Tongue (tissue), 2 donors: Measurements from ENCODE around the gene C16orf96. TPM values are rescaled to one million over a fixed set of nuclear protein-coding genes. Genes with fewer than 3 reads are reported as not detected.

Experiments
- DNase-seq: peaks from one replicate; pipeline ENCODE4 v3.0.0-alpha.2; 2015
- total RNA-seq: library from RNA; depleted of rRNA; stranded (reverse); fragments of >200 nt; gene quantifications from one replicate; pipeline ENCODE4 v1.2.3, GENCODE V29; 2014

Gene C16orf96
- total RNA-seq, 1 donor from 2014 or later: 0.72 TPM

DNA sequence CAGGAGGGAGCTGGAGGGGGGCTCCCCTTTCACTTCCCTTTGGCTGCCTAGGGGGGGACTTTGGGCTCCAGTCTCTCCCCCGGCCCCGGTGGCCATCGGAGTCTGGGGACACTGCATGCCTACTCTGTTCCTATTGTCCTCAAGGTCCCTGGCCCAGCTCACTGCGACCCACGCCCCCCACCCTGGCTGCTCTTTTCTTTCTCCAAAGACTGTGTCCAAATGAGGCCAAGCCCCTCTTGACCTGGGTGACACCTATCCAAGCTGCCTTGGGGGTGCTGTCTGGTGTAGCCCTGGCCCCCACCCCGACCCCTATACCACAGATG, 45.7 kb downstream of the C16orf96 start:
- no peak for DNase-seq

DNA sequence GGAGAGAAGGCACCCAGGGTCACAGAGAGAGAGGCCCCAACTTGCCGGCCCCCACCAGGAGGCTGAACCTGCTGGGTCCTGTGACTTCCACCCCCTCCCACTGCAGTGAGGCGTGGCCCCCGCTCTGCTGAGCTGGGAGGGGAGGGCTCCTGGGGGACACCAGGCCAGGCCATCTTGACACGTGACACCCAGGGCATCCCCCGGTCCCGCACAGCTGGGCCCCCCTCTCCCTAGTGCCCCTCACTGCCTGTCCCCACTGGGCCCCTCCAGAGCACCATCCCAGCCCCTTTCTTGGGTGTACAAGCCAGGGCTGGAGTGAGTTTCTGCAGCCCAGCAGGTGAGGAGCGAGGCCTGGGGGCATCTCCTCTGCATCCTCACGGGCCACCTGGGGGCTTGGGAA, 46.2 kb downstream of the C16orf96 start:
- DNase-seq: no peak

DNA sequence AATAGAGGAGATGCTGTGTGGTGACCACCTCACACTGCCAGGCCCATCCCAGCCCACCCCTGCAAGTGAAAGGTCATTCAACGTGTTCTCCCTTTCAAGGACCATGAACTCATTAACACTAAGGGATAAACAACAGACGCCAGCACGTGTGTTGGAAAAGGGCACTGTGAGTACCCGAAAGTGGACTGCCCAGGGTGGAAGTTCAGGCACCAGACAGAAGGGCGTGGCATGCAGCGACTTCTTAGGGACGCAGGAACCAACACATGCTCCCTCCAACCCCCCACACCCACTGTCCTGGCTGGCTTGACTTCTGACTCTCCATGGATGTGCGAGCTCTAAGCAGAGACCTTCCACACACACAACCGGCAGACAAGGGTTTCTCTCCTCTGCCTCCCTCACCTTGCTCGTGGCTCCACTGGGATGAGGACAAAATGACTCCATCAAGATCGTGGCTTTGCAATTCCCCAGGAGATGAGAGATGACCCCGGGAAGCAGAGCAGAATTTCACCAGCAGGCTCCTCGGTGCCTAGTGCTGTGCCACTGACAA, 47.6 kb downstream of the C16orf96 start:
- no peak for DNase-seq

DNA sequence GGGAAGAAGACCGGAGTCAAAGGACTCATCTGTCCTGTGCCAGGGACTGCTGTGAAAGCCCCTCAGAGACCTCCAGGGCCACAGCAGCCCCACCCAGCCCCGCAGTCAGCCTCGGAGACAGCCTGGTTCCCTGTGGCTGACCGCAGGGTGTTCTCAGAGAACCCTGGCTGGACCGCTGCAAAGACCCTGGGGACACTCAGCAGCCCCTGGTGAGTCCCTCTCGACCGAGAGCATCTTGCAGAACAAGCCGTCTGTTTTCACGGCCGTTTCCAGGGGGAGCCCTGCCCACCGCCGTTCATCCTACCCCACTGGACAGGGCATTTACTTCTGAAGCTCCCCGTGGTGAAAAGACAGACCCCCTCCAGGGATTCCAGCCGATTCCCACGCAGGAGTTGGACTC, 48.3 kb downstream of the C16orf96 start:
- DNase-seq: no peak

DNA sequence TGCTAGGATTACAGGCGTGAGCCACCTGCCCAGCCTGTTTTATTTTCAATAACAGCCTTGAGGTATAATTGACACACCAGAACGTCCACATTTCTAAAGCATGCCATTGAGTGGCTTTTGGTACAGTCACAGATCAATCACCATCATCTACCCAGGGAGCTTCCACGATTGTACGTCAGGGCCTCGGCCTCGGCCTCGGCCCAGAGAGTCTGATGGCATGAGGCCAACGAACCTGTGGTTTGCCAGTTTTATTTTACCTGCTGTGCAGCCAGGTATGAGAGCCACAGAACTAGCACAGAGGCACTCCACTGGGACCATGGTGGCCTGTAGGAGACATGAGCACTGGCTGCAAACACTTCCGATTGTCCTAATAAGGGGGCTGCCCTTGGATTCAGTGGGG, 50.2 kb downstream of the C16orf96 start:
- no peak for DNase-seq

DNA sequence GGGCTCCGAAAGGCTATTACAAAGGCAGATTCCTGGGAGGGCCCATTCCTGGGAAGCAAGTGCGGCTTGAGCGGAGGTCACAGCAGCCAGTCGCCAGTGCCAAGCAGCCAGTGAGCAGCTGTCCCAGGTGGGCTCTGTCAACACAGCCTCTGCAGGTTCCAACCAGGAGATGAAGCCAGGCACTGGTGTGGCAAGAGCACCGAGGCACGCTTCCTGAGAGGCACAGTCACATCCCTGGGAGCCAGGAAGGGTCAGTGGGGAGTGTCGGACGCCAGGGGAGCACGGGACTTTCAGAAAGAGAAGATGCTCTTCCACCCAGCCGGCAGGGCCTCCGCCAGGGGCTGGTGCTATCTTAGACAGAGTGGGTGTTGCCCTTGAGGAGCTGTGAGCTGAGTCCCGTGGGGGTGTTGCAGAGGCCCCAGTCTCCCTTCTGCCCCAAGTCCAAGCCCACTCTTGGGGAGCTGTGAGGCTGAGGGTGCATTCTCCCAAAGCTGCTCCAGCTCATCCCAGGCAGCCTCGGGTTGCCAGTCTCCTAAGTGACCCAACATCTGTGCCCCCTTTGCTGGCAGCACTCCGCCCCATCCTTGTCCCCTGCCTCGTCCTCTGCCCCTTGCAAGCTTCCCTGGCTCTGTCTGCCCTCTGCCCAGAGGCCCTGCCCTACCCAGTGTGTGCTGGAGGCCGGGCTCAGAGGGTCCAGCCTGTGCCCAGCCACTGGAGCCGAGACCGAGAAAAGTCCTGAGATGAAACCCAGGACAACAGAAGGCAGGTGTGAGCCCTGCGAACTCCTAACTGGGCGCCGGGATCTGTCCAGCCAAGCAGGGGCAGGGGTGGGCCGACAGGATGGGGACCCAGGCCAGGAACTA, 51.9 kb downstream of the C16orf96 start:
- no peak for DNase-seq

DNA sequence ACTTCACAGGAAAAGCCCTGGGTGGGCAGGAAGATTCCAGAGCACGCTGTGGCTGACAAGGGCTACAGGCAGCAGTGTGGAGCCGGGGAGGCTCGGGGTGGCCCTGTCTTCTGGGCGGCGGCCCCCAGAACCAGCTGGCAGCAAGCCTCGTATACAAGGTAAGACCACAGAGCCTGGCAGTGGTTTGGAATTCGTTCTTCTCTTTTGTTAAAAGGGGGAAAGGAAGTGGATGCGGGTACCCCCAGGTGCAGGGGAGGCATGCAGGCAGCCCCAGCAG, 52.5 kb downstream of the C16orf96 start:
- no peak for DNase-seq

DNA sequence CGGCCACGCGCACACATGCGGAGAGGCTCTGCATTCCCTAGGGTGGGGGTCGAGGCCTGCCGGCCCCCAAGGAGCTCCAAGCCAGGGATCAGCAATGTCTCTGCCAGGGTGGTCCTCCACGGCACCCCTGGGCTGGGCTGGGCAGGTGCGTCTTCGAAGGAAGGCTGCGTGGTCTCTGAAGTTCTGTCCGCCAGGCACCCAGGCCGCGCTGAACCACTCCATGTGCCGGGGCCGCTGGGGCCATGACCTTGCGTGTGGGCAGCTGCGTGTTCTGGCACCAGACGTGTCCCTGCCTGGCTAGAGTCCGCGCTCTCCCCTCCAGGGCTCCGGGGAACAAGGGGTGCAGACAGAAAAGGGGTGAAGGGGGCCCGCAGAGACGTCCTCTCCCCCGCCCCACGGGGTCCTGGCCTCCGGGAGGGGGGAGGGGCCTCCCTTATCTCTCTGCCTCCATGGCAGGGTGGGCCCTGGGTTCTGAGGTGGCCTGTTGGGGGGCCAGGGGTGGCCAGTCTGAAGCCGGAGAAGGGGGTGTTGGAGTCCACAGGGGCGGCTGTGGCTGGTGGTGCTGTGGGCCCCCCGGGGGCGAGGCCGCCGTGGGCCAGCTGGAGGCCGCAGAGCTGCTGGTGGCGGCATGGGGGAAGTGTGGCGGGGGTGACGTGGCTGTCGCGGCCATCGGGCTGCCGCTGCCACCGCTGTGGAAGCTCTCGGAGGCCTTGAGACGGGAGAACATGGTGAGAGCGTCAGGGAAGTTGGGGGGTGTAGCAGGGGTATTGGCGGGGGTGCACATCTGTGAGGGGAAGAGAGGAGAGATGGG, 53.3 kb downstream of the C16orf96 start:
- DNase-seq: no peak

DNA sequence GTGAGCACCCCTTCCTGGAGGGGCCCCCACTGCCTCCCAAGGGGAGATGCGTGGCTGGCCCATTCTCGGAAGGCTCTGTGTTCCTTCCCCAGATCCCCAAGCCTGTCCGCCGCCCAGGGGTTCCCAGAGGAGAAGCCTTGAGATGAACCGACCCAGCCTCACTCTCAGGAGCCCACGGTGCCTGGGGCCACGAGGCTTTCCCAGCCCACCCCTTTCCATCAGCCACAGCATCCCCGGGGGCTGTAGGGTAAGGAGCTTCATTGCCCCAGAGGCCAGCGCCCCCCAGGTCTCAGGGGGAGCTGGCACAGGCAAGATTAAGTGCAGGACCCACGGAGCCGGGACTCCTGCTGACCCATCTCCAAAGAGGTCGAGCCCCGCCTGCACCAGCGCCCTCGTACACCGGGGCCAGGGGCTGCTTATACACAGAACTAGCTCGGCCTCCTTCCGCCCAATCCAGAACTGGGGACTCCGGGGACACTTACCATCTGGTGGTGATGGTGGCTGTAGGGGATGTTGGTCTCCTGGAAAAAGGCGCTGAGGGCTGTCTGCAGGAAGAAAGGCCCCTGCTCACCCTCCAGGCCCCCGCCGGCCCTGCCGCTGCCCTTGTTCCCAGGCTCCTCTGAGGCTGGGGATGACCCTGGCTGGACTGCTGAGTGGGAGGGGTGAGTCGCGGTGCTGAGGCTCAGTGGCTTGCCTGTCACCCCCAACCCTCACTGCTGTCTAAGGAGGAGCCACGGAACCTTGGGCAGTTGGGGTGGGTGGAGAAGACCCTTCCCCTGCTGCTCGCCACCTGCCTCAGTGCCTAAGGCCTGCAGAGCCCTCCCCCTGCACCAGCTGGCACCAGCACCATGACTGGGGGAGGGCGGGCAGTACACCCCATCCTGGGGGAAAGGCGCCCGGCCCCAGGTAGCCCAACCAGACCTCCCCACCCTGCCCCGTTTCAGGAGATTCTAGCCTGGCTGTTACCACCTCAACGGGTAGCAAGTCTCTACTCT, 54.2 kb downstream of the C16orf96 start:
- DNase-seq: no peak

DNA sequence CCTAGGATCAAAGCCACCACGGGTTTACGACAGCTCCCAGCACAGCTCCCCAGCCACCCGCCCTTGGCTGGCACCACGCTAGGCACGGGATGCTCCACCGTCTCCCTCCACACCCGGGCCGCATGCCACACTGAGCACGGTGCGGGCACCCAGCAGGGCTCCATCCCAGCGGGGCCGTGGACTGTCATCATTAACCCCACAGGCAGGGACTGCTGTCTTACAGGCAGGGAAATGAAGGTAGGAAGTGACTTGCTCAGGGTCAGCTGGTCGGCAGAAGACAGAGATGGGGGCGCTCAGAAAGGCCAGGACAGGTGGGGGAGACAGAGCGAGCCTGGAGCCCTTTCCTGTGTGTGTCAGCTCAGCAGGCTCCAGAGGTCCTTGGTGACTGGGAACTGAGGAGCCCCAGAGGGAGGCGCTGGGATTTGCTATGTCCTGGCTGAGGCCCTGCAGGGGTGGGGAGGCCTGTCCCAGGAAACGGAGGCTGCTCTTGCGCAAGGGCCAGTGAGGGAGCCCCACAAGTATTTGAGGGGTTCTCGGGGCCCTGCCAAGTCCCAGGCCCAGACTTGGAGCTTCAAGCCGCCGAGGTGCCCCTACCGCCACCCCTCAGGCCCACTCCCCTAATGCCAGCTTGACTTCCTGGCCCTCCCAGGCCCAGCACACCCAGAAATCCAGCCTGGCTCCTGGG, 55.3 kb downstream of the C16orf96 start:
- no peak for DNase-seq

DNA sequence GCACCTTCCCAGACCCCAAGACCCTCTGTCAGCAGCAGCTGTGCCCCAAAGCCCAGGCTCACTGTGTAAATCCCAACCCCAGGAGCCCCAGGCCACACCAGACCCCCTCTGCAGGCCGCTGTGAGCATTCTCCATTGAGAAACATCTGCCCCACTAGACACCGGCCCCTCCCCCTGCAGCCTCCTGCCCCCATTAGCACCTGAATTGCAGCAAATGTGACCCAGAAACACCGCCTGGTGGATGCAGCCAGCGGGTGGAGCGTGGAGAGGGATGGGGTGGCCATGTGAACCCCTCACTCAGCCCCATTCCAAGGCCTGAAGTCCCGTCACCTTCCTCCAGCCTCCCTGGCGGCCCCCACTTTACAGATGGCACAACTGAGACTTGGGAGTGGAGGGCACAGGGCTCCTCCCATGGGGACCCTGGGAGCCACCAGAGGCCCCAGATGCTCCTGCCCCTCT, 56.4 kb downstream of the C16orf96 start:
- DNase-seq: no peak

DNA sequence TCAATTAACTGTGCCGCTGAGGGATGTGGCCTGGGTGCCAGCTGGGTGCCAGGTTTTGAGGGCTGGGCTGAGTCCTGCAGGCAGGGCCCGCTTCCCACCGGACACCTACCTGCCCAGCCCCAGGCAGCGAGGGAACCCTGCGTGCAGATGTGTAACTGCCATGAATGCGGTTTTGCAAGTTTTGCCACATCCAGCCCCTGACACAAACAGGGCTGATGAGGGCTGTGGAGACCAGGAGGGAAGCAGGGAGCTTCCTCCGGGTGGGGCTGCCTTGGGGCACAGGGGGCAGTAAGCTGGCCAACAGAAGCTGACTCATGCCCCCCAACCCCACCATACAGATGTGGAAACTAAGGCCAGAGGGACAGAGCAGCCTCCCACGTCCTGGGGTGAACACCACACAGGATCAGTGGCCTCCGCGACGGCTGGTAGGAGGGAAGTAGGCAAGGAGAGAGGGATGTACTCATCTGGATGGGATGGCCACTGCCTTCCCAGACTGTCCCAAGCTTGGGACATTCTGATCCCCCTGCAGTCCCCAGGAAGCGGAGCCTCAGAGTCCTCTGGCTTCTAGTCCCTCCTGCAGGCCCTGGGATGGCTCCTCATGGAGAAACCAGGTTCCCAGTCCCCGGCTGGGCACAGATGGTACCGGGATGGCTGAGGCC, 57.0 kb downstream of the C16orf96 start:
- DNase-seq: no peak

DNA sequence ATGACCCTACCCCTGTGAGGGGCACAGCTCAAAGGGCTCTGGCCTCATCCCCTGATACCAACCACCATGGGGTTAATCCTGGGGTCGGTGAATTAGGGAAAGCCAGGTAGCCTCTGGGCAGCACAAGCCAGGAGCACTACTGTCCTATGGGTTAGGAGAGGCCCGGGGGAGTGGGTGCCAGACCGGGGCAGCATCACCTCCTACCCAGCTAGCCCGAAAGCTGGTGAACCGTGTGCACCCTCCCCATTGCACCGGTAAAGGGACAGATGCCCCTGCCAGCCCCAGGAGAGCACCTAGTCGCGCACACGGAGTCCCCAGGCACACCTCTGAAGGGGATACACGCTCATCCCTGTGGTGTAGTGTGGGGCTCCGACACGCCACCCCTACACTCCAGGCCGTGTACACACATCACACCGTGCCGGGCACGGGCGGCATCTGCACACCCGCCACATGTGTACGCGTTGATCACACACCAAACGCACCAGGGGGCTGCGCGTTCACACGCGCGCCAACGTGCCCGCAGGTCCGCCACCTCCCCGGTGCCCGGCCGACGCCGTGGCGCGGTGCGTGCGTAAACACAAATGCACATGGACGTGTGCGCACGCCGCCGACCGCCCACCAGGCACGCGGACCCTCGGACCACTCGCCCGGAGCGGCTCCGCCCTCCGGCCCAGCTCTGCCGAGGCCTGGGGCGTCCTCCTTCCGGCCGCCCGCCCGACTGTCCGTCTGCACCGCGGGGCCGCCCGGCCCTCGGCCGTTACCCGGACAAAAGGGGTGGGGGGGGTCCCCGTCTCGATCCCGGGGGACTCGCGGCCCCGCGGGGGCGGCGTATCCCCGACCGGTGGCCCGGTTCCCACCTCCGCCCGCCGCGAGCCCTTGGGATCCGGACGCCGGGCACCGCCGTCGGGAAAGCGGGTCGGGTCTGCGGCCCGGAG, 57.8 kb downstream of the C16orf96 start:
- DNase-seq: peak; percentile 31

DNA sequence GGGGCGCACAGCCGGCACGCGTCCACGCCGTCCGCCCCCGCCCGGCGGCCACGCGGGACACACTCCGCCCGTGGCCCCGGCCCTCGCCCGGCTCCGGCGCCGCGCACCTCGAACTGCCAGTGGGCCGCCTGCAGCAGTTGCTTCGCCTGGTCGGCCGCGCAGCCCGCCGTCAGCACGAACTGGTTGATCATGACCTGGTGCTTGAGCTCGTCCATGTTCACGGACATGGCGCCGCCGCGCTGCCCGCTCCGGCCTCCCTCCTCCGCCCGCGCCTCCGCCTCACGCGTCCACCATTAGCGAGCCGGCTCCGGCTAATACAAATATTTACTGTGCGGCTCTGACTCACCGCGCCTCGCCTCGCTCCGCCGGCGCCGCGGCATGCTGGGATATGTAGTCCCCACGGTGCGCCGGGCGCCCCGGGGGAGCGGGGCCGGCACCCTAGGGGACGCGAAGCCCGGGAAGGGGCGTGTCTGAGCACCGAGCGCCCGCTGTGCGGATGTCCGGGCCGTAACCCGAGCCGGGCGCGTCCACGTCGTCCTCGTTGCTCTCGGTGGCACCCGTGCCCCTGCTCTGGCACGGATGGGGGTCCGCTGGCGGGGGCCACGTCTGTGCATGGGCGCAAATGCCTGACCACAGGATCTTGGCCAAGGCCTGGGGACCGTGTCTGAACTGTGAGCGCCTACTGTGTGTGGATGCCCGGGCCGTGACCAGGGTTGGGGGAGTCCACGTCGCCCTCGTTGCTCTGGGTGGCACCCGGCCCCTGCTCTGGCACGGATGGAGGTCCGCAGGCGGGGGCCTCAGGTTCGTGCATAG, 58.6 kb downstream of the C16orf96 start, which contains the start of gene UBALD1:
Gene UBALD1 (minus strand): TSS at position 318 of the 813 bp plus-strand sequence. CDS start 91 bp downstream, at position 227.
- DNase-seq: peak; percentile 90

DNA sequence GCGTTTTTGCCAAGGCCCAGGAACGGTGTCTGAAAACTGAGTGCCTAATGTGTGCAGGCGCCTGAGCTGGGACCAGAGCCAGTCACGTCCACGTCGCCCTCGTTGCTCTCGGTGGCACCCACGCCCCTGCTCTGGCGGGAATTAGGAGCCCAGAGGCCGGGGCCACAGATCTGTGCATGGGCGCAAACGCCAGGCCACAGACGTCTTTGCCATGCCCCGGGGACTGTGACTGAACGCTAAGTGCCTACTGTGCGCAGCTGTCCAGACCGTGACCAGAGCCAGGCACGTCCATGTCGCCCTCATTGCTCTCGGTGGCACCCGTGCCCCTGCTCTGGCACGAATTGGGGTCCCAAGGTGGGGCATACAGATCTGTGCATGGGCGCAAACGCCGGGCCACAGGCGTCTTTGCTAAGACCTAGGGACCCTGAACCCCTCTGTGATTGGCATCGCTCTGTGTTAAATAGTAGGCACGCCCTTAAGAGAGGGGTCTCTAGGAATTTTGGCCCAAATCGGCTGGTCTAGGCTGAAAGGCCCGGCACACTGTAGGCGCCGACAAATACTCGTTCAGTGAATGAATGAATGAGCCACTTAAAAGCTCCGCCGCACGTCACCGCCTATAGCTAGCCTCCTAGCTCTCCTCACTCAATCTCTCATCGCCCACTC, 59.4 kb downstream of the C16orf96 start:
- no peak for DNase-seq

DNA sequence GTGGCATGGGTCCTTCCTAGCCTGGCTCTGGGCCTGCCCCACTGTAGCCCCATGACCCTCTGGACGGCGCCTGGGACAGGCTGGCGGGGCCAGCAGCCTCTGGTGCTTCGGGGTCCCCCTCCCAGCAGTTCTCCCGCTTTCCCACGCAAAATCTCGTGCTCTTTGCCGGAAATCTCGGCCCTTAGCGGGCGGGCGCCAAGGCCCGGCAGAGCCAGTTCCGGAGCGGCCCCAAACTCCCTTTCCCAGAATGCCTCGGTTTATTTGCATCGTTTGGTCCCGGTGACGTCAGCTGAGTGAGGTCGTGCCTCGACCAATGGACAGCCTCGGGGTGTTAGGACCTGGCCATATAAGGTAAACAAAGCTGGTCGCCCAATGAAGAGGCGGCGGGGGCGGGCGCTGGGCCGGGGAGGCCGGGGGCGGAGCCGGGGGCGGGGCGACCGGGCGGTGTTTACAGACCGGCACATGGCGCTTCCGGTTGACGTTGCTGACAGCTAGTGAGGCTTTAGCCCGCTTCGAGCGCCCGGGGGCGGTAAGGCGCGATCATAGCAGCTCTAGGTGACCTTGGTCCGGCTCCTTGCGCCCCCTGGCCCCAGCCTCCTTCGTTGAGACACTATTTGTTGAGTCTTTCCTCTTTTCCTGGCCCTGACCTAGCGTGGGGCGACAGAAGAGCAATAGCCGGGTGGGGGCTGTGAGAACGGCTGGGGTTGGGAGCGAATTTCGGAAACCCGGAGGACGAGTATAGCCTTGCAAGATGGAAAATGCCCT, 60.1 kb downstream of the C16orf96 start:
- DNase-seq: peak; percentile 100

DNA sequence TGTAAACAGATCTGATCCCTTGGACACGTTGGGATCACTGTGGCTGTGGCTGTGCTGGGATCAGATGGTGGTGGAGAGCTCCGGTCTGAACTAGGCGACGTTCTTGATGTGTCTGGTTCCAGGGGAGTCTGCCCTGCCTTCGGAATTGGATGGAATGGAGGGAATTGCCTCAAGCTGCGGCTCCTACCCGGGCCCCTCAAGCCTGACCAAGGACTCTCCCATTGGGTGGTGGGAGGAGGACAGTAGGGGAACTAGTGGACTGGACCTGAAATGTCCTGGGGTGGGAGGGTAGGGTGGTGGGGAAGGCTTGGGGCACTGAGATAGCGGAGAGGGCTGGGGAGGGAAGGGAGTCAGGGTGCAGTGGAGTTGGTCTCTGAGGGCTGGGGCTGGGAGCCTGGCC, 61.7 kb downstream of the C16orf96 start:
- DNase-seq: no peak
